K562 (cell line): Measurements from ENCODE around the gene FUBP3. TPM values are rescaled to one million over a fixed set of nuclear protein-coding genes. Genes with fewer than 3 reads are reported as not detected.

Experiments
- ATAC-seq: fragments of 200-7000 bp; cut with Tn5 transposase; 3 replicates; pipeline ENCODE4 v1.9.1; 2020; ENCODE audit warnings: moderate library complexity
- BruUV-seq: library from RNA; stranded (reverse); fragments of 400-500 nt; replicated peaks from 2 replicates; lab custom pipeline; 2021; lab: Mats Ljungman, UMichigan
- CTCF ChIA-PET: fragments of 300-600 bp; formaldehyde crosslinking; extraction: SDS; loops from one replicate; lab custom pipeline; 2021; ENCODE audit warnings: low intra/inter-chr PET ratio; lab: Yijun Ruan, JAX
- POLR2A ChIA-PET: fragments of 300-600, 350-650 bp; sonication (Branson Sonifier 250); formaldehyde crosslinking; extraction: SDS; loops from one replicate; lab custom pipeline; 2021; ENCODE audit warnings: antibody characterized with exemption, inconsistent platforms; lab: Yijun Ruan, JAX
- DNase-seq, 4 experiments: peaks; one replicate each; pipeline versions ENCODE4 v3.0.0 to v3.0.0-alpha.2; 2011 to 2018; ENCODE audit warnings: low spot score in 3 of 4, mixed read lengths in 3 of 4; ENCODE audit errors: extremely low read depth in 1 of 4
- FAIRE-seq: peaks from 2 replicates; lab custom pipeline; 2011; peaks lifted over from hg19 to GRCh38; lab: Jason Lieb, UNC
- H2AFZ ChIP-seq: 2 replicates; pipeline ENCODE4 v1.6.0; 2011; ENCODE audit warnings: low read depth, low read length, control low read depth, inconsistent platforms
- H3K27ac ChIP-seq: fragments of 200-600 bp; 3 replicates; pipeline ENCODE4 v1.8.0; 2011; ENCODE audit warnings: low read depth, mild to moderate bottlenecking, control low read depth, inconsistent platforms, low read length, moderate library complexity, mixed read lengths; ENCODE audit errors: extremely low read depth
- H3K27me3 ChIP-seq, 2 experiments: fragments of 300-600 bp in 1 of 2; 2 replicates in 1 of 2; 3 replicates in 1 of 2; pipeline versions ENCODE4 v1.6.0 to v1.8.0; 2011; ENCODE audit warnings: inconsistent platforms in 2 of 2, low read length in 2 of 2, mild to moderate bottlenecking in 1 of 2, mixed read lengths in 1 of 2, moderate library complexity in 1 of 2; ENCODE audit not compliant: control insufficient read depth in 2 of 2, insufficient read depth in 2 of 2
- H3K36me3 ChIP-seq: fragments of 300-600 bp; 3 replicates; pipeline ENCODE4 v1.8.0; 2011; ENCODE audit warnings: mild to moderate bottlenecking, low read length, inconsistent platforms; ENCODE audit not compliant: control insufficient read depth, insufficient read depth
- H3K4me1 ChIP-seq, 2 experiments: fragments of 200-600 bp in 1 of 2; replicated peaks in 1 of 2; 2 replicates in 1 of 2; 3 replicates in 1 of 2; pipeline versions ENCODE4 v1.5.1 to v1.8.0; 2011; ENCODE audit warnings: inconsistent platforms in 2 of 2, low read length in 2 of 2, mild to moderate bottlenecking in 1 of 2, mixed read lengths in 1 of 2, moderate library complexity in 1 of 2; ENCODE audit not compliant: control insufficient read depth in 2 of 2, insufficient read depth in 2 of 2
- H3K4me2 ChIP-seq: 2 replicates; pipeline ENCODE4 v1.6.1; 2011; ENCODE audit warnings: low read length, control low read depth, inconsistent platforms, mixed read lengths; ENCODE audit not compliant: insufficient read depth
- H3K4me3 ChIP-seq: fragments of 200-600 bp; sonication (generic), shearing (Covaris generic); 2 replicates; pipeline ENCODE4 v1.5.1; 2016; ENCODE audit warnings: control low read depth, inconsistent platforms
- H3K79me2 ChIP-seq: fragments of 200-600 bp; 3 replicates; pipeline ENCODE4 v1.8.0; 2011; ENCODE audit warnings: low read length, inconsistent platforms; ENCODE audit not compliant: control insufficient read depth, insufficient read depth
- H3K9ac ChIP-seq, 2 experiments: 2 replicates each; pipeline versions ENCODE4 v1.6.0 to v1.6.1; 2011; ENCODE audit warnings: low read depth in 2 of 2, low read length in 2 of 2, control low read depth in 1 of 2, inconsistent platforms in 1 of 2, mild to moderate bottlenecking in 1 of 2, mixed read lengths in 1 of 2; ENCODE audit not compliant: insufficient read depth in 1 of 2
- H3K9me1 ChIP-seq: one replicate; pipeline ENCODE4 v1.6.0; 2011; ENCODE audit warnings: inconsistent platforms, mild to moderate bottlenecking, low read length, moderate library complexity; ENCODE audit not compliant: control insufficient read depth, insufficient read depth
- H3K9me3 ChIP-seq: replicated peaks from 2 replicates; pipeline ENCODE4 v1.5.1; 2011; ENCODE audit warnings: low read depth, low read length, inconsistent platforms; ENCODE audit not compliant: control insufficient read depth, insufficient read depth
- H4K20me1 ChIP-seq: replicated peaks from 2 replicates; pipeline ENCODE4 v1.6.1; 2011; ENCODE audit warnings: low read length, inconsistent platforms, mixed read lengths; ENCODE audit not compliant: control insufficient read depth, insufficient read depth
- CAMTA2 ChIP-seq: fragments of 250-450 bp; sonication (Bioruptor Pico); conservative IDR thresholded peaks from 2 replicates; pipeline ENCODE4 v1.5.1; 2022
- ETS2 ChIP-seq: IDR thresholded peaks from 2 replicates; pipeline ENCODE4 v1.6.1; 2016; ENCODE audit warnings: borderline replicate concordance, missing genetic modification characterization, mild to moderate bottlenecking, moderate library complexity, missing compliant biosample characterization; ENCODE audit not compliant: poor library complexity, severe bottlenecking
- HNRNPH1 ChIP-seq: fragments of 200-400 bp; formaldehyde crosslinking; optimal IDR thresholded peaks from 2 replicates; pipeline ENCODE3; 2017; ENCODE audit warnings: low read depth, mild to moderate bottlenecking, low read length, moderate library complexity
- NCOA6 ChIP-seq: fragments of 450-650 bp; IDR thresholded peaks from 2 replicates; pipeline ENCODE4 v1.6.1; 2017; ENCODE audit warnings: mild to moderate bottlenecking
- NR2C2 ChIP-seq, 2 experiments: fragments of 200-800 bp in 1 of 2; sonication (Bioruptor generic) in 1 of 2; sonication (generic) in 1 of 2; formaldehyde crosslinking in 1 of 2; IDR thresholded peaks; 2 replicates each; pipeline versions ENCODE4 v1.6.1 to v1.8.0; 2016 to 2022; ENCODE audit warnings: mild to moderate bottlenecking in 1 of 2, missing compliant biosample characterization in 1 of 2, missing genetic modification characterization in 1 of 2, missing genetic modification reagents in 1 of 2
- PRMT5 ChIP-seq: sonication (generic); formaldehyde crosslinking; IDR thresholded peaks from 2 replicates; pipeline ENCODE4 v1.5.0; 2020; ENCODE audit warnings: missing genetic modification reagents
- SOX6 ChIP-seq: fragments of 450-650 bp; IDR thresholded peaks from 2 replicates; pipeline ENCODE4 v1.6.1; 2014; ENCODE audit warnings: mild to moderate bottlenecking
- TBP ChIP-seq: optimal IDR thresholded peaks from 2 replicates; pipeline ENCODE3; 2011; ENCODE audit warnings: low read depth, low read length, improper control_type of control experiment
- U2AF2 ChIP-seq: fragments of 200-400 bp; formaldehyde crosslinking; optimal IDR thresholded peaks from 2 replicates; pipeline ENCODE3; 2017; ENCODE audit warnings: low read depth, mild to moderate bottlenecking, low read length
- YY1 ChIP-seq, 3 experiments: IDR thresholded peaks; 2 replicates each; pipeline ENCODE4 v1.6.1; 2011; ENCODE audit warnings: low read length in 2 of 3, mild to moderate bottlenecking in 2 of 3, moderate library complexity in 2 of 3, borderline replicate concordance in 1 of 3, control low read depth in 1 of 3, low read depth in 1 of 3; ENCODE audit not compliant: insufficient read depth in 3 of 3, insufficient replicate concordance in 2 of 3, control insufficient read depth in 1 of 3, insufficient read length in 1 of 3; ENCODE audit errors: extremely low read depth in 1 of 3
- ZNF699 ChIP-seq: fragments of 250-450 bp; sonication (Bioruptor Pico); IDR thresholded peaks from 2 replicates; pipeline ENCODE4 v1.8.0; 2021; ENCODE audit warnings: mild to moderate bottlenecking, moderate library complexity; ENCODE audit not compliant: insufficient replicate concordance
- WGBS: fragments of 100-300 bp; shearing (Covaris generic); methylation state at CpG from one replicate; pipeline ENCODE4 v1.1.6; 2016; ENCODE audit warnings: low coverage, mixed read lengths; ENCODE audit not compliant: insufficient coverage; ENCODE audit errors: missing lambda C conversion rate; 5-methylcytosine and 5-hydroxymethylcytosine counted together
- in situ Hi-C: fragments of 300-500 bp; cut with MboI; formaldehyde crosslinking; loops from 4 replicates; pipeline ENCODE4 v1.15.0; 2018; ENCODE audit warnings: inconsistent platforms, mixed read lengths
- intact Hi-C: fragments of 100-400 bp; cut with micrococcal nuclease; formaldehyde crosslinking; loops from 2 replicates; pipeline ENCODE4 v1.14.2; 2022
- polyA plus RNA-seq, 8 experiments: library from polyadenylated mRNA; depleted of rRNA in 4 of 8; stranded (reverse) in 5 of 8; unstranded in 3 of 8; fragments of >200 nt; fragmentation: Nextera tagmentation in 2 of 8; fragmentation: Illumina TruSeq in 1 of 8; extraction: Ambion mirVana in 2 of 8; extraction: Trizol in 1 of 8; gene quantifications; 2 replicates each; pipeline versions ENCODE4 v1.2.1 to v1.2.3, GENCODE V29; 2011 to 2014; ENCODE audit warnings: inconsistent platforms in 1 of 8, missing spikeins in 1 of 8
- total RNA-seq, 7 experiments: library from RNA; depleted of rRNA in 6 of 7; stranded (reverse); fragments of >200 nt in 6 of 7; fragmentation: Illumina TruSeq in 2 of 7; extraction: Trizol in 2 of 7; gene quantifications; 2 replicates each; pipeline versions ENCODE4 v1.2.1 to v1.2.3, GENCODE V29; 2011 to 2021; ENCODE audit warnings: low replicate concordance in 1 of 7
- TF ChIP-seq, protein P1 (sequence below), 2 experiments: fragments of 200-800 bp in 1 of 2; sonication (Bioruptor generic) in 1 of 2; sonication (generic) in 1 of 2; formaldehyde crosslinking in 1 of 2; IDR thresholded peaks in 1 of 2; conservative IDR thresholded peaks in 1 of 2; 2 replicates each; pipeline versions ENCODE4 v1.5.0 to v1.6.1; 2016 to 2020; ENCODE audit warnings: missing compliant biosample characterization in 1 of 2, missing genetic modification characterization in 1 of 2, missing genetic modification reagents in 1 of 2
- TF ChIP-seq, protein P2 (sequence below): fragments of 450-650 bp; formaldehyde crosslinking; IDR thresholded peaks from 2 replicates; pipeline ENCODE4 v1.4.0; 2020; ENCODE audit warnings: mild to moderate bottlenecking, moderate library complexity
- TF ChIP-seq, protein P3 (sequence below): fragments of 200-400 bp; formaldehyde crosslinking; IDR thresholded peaks from 2 replicates; pipeline ENCODE4 v1.6.1; 2017; ENCODE audit warnings: mild to moderate bottlenecking, low read depth, low read length, moderate library complexity

Gene FUBP3
- total and polyA plus RNA-seq, 9 of the 15 experiments (the other 6 are each of a cell fraction or from before 2014, with no cell fraction given), result 3.0 to 64.0 (median 48.1) TPM

DNA sequence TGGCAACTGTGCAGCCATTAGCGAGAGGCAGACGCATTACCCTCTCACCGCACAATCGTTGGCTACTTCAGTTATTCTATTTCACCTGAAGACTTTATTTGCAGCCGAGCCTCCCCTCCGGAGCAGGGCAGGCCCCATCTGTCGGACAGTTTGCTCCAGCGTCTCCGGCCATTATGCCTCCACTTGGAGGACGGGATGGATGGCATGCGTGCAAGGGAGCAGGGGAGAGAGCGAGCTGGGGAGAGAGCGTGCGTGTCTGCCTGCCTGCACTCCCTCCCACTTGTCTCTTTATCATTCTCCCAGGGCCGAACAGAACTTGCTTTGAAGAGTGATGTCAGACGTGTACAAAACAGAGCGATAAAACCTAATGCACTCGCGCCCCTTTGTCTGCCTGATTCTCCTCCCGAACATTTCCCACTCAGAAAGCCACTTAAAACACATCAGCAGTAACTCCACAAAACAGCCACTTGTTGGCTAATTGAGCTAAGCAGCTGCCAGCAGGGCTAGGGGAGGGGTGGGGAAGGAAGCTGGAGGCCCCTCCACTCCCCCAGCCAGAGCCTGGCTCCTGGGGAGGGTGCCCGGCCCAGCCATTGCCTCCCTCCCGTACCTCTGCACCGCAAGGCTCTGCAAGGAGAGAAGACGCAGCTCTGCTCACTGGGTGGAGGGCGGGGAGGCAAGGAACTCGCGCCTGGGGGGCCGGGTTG lies 43.4 kb upstream of the FUBP3 start:
- ATAC-seq, result peak; percentile 83
- Histone ChIP-seq H3K27me3 (no peaks in the 10 kb centered on the region), H3K79me2 (no peaks in the 10 kb centered on the region), H3K4me3 (peak overlapping the region; percentile 33), H3K9me1 (no peaks in the 10 kb centered on the region), H3K27ac (peak overlapping the region; percentile 71), H3K36me3 (no peaks in the 10 kb centered on the region), H3K4me2 (peak overlapping the region; percentile 88), H2AFZ (peak overlapping the region; percentile 84), H3K9me3 (no peaks in the 10 kb centered on the region), H4K20me1 (no peaks in the 10 kb centered on the region), H3K4me1 (peaks cover 50 to 73% of the 10 kb centered on the region in 2 experiments), H3K9ac (peak overlapping the region; percentile 55 to 89)
- in situ Hi-C loops, result no loop called here
- ChIA-PET CTCF (no interaction called here), POLR2A (interaction anchor here (0.5 to 2.3 kb wide), 6 partner anchors 9 to 102 kb away, joined by 3 to 11 read pairs (median 3); no protein-coding TSS in a partner anchor)
- no TSS peak for BruUV-seq
- peak; percentile 97 for FAIRE-seq
- 3% methylated on average over 19 of the region's 28 CpGs for WGBS
- DNase-seq, result peak; percentile 53 to 90 (median 71)
- intact Hi-C loops, result loop anchor here (5.0 kb wide), 1 partner anchor 41 kb away; the partner anchor contains the start of gene FUBP3
- TF ChIP-seq YY1 (IDR thresholded peaks at IDR 0.05; ENCODE audit: borderline replicate concordance in 1 of 3, control insufficient read depth in 1 of 3, extremely low read depth in 1 of 3, insufficient read depth in 3 of 3, insufficient read length in 1 of 3, insufficient replicate concordance in 2 of 3, low read depth in 1 of 3, low read length in 2 of 3), result peak in 2 of 3 experiments; percentile 28 to 71
- peak; percentile 82 for TF ChIP-seq SOX6
- TF ChIP-seq NR2C2 (CRISPR knock-in tag; IDR thresholded peaks at IDR 0.05), result no peak
- no peak for TF ChIP-seq NR2C2 (tag; IDR thresholded peaks at IDR 0.05)
- TF ChIP-seq PRMT5 (CRISPR knock-in tag), result no peak
- TF ChIP-seq, protein P1, sequence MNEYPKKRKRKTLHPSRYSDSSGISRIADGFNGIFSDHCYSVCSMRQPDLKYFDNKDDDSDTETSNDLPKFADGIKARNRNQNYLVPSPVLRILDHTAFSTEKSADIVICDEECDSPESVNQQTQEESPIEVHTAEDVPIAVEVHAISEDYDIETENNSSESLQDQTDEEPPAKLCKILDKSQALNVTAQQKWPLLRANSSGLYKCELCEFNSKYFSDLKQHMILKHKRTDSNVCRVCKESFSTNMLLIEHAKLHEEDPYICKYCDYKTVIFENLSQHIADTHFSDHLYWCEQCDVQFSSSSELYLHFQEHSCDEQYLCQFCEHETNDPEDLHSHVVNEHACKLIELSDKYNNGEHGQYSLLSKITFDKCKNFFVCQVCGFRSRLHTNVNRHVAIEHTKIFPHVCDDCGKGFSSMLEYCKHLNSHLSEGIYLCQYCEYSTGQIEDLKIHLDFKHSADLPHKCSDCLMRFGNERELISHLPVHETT (CRISPR knock-in tag; conservative IDR thresholded peaks at IDR 0.05 in 1 of 2, IDR thresholded peaks at IDR 0.05 in 1 of 2), result no peak
- no peak for TF ChIP-seq ETS2 (tag)
- no peak for TF ChIP-seq ZNF699
- TF ChIP-seq NCOA6, result no peak
- peak; percentile 48 for TF ChIP-seq TBP
- no peak for TF ChIP-seq CAMTA2
- TF ChIP-seq HNRNPH1, result no peak
- TF ChIP-seq U2AF2, result no peak
- TF ChIP-seq, protein P2, sequence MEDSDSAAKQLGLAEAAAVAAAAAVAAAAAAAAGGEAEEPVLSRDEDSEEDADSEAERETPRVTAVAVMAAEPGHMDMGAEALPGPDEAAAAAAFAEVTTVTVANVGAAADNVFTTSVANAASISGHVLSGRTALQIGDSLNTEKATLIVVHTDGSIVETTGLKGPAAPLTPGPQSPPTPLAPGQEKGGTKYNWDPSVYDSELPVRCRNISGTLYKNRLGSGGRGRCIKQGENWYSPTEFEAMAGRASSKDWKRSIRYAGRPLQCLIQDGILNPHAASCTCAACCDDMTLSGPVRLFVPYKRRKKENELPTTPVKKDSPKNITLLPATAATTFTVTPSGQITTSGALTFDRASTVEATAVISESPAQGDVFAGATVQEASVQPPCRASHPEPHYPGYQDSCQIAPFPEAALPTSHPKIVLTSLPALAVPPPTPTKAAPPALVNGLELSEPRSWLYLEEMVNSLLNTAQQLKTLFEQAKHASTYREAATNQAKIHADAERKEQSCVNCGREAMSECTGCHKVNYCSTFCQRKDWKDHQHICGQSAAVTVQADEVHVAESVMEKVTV (CRISPR knock-in tag), result no peak
- TF ChIP-seq, protein P3, sequence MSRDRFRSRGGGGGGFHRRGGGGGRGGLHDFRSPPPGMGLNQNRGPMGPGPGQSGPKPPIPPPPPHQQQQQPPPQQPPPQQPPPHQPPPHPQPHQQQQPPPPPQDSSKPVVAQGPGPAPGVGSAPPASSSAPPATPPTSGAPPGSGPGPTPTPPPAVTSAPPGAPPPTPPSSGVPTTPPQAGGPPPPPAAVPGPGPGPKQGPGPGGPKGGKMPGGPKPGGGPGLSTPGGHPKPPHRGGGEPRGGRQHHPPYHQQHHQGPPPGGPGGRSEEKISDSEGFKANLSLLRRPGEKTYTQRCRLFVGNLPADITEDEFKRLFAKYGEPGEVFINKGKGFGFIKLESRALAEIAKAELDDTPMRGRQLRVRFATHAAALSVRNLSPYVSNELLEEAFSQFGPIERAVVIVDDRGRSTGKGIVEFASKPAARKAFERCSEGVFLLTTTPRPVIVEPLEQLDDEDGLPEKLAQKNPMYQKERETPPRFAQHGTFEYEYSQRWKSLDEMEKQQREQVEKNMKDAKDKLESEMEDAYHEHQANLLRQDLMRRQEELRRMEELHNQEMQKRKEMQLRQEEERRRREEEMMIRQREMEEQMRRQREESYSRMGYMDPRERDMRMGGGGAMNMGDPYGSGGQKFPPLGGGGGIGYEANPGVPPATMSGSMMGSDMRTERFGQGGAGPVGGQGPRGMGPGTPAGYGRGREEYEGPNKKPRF, result no peak
